CD4-positive, alpha-beta T cell treated with Interleukin-2 at 100 ng/mL for 4 hours (primary cell): ENCODE results near the gene THSD7B.

Experiments
- DNase-seq: peaks from one replicate; pipeline ENCODE4 v3.0.0-alpha.2; 2020; ENCODE audit warnings: low spot score

THSD7B gene

GRCh38 chr2:137706786-137707613 is 941.7 kb downstream of the THSD7B start:
- no peak for DNase-seq

- no peak for DNase-seq
Observed at GRCh38 chr2:137708311-137708710, 943.0 kb downstream of the THSD7B start.

DNA sequence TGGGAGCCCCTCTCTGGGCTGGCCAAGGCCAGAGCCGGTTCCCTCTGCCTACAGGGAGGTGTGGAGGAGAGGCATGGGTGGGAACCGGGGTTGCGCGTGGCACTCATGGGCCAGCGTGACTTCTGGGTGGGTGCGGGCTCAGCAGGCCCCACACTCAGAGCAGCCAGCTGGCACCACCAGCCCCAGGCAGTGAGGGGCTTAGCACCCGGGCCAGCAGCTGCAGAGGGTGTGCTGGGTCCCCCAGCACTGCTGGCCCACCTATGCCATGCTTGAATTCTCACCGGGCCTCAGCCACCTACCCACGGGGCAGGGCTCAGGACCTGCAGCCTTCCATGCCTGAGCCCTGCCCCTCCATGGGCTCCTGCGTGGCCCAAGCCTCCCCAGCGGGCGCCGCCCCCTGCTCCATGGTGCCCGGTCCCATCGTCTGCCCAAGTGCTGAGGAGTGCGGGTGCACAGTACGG is 950.4 kb downstream of the THSD7B start:
- no peak for DNase-seq

GRCh38 chr2:137718786-137719185 is 953.4 kb downstream of the THSD7B start:
- no peak for DNase-seq

- DNase-seq: no peak
Observed at GRCh38 chr2:137721733-137722132, 956.4 kb downstream of the THSD7B start.

DNA sequence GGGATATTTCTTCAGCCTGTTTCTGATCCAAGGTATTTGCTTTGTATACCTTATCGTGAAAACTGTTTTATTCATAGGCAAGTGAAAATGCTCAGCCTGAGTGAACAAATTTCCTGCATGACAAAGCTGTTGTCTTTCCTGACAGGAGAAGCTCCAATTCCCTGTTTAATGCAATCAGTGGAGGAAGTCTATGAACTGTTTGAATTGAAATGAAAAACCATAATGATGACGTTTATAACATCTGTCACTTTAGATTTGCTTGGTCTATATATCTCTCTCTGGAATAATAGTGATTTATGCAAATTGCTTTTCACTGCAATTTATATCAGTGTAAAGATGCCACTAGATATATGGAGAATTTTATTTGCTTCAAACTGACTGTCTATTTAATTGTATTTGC is 959.6 kb downstream of the THSD7B start:
- no peak for DNase-seq
